K562 (cell line): ENCODE data around the gene FGF1. TPM values are rescaled to one million over a fixed set of nuclear protein-coding genes. Genes with fewer than 3 reads are reported as not detected.

Experiments used
- ATAC-seq: fragments of 200-7000 bp; cut with Tn5 transposase; 3 replicates; pipeline ENCODE4 v1.9.1; 2020; ENCODE audit warnings: moderate library complexity
- BruUV-seq: library from RNA; stranded (reverse); fragments of 400-500 nt; replicated peaks from 2 replicates; lab custom pipeline; 2021; lab: Mats Ljungman, UMichigan
- CTCF ChIA-PET: fragments of 300-600 bp; formaldehyde crosslinking; extraction: SDS; loops from one replicate; lab custom pipeline; 2021; ENCODE audit warnings: low intra/inter-chr PET ratio; lab: Yijun Ruan, JAX
- POLR2A ChIA-PET: fragments of 300-600, 350-650 bp; sonication (Branson Sonifier 250); formaldehyde crosslinking; extraction: SDS; loops from one replicate; lab custom pipeline; 2021; ENCODE audit warnings: antibody characterized with exemption, inconsistent platforms; lab: Yijun Ruan, JAX
- DNase-seq, 4 experiments: peaks; one replicate each; pipeline versions ENCODE4 v3.0.0 to v3.0.0-alpha.2; 2011 to 2018; ENCODE audit warnings: low spot score in 3 of 4, mixed read lengths in 3 of 4; ENCODE audit errors: extremely low read depth in 1 of 4
- FAIRE-seq: peaks from 2 replicates; lab custom pipeline; 2011; peaks lifted over from hg19 to GRCh38; lab: Jason Lieb, UNC
- H2AFZ ChIP-seq: 2 replicates; pipeline ENCODE4 v1.6.0; 2011; ENCODE audit warnings: low read depth, low read length, control low read depth, inconsistent platforms
- H3K27ac ChIP-seq: fragments of 200-600 bp; 3 replicates; pipeline ENCODE4 v1.8.0; 2011; ENCODE audit warnings: low read depth, mild to moderate bottlenecking, control low read depth, inconsistent platforms, low read length, moderate library complexity, mixed read lengths; ENCODE audit errors: extremely low read depth
- H3K27me3 ChIP-seq, 2 experiments: fragments of 300-600 bp in 1 of 2; 2 replicates in 1 of 2; 3 replicates in 1 of 2; pipeline versions ENCODE4 v1.6.0 to v1.8.0; 2011; ENCODE audit warnings: inconsistent platforms in 2 of 2, low read length in 2 of 2, mild to moderate bottlenecking in 1 of 2, mixed read lengths in 1 of 2, moderate library complexity in 1 of 2; ENCODE audit not compliant: control insufficient read depth in 2 of 2, insufficient read depth in 2 of 2
- H3K36me3 ChIP-seq: fragments of 300-600 bp; 3 replicates; pipeline ENCODE4 v1.8.0; 2011; ENCODE audit warnings: mild to moderate bottlenecking, low read length, inconsistent platforms; ENCODE audit not compliant: control insufficient read depth, insufficient read depth
- H3K4me1 ChIP-seq, 2 experiments: fragments of 200-600 bp in 1 of 2; replicated peaks in 1 of 2; 2 replicates in 1 of 2; 3 replicates in 1 of 2; pipeline versions ENCODE4 v1.5.1 to v1.8.0; 2011; ENCODE audit warnings: inconsistent platforms in 2 of 2, low read length in 2 of 2, mild to moderate bottlenecking in 1 of 2, mixed read lengths in 1 of 2, moderate library complexity in 1 of 2; ENCODE audit not compliant: control insufficient read depth in 2 of 2, insufficient read depth in 2 of 2
- H3K4me2 ChIP-seq: 2 replicates; pipeline ENCODE4 v1.6.1; 2011; ENCODE audit warnings: low read length, control low read depth, inconsistent platforms, mixed read lengths; ENCODE audit not compliant: insufficient read depth
- H3K4me3 ChIP-seq: fragments of 200-600 bp; sonication (generic), shearing (Covaris generic); 2 replicates; pipeline ENCODE4 v1.5.1; 2016; ENCODE audit warnings: control low read depth, inconsistent platforms
- H3K79me2 ChIP-seq: fragments of 200-600 bp; 3 replicates; pipeline ENCODE4 v1.8.0; 2011; ENCODE audit warnings: low read length, inconsistent platforms; ENCODE audit not compliant: control insufficient read depth, insufficient read depth
- H3K9ac ChIP-seq, 2 experiments: 2 replicates each; pipeline versions ENCODE4 v1.6.0 to v1.6.1; 2011; ENCODE audit warnings: low read depth in 2 of 2, low read length in 2 of 2, control low read depth in 1 of 2, inconsistent platforms in 1 of 2, mild to moderate bottlenecking in 1 of 2, mixed read lengths in 1 of 2; ENCODE audit not compliant: insufficient read depth in 1 of 2
- H3K9me1 ChIP-seq: one replicate; pipeline ENCODE4 v1.6.0; 2011; ENCODE audit warnings: inconsistent platforms, mild to moderate bottlenecking, low read length, moderate library complexity; ENCODE audit not compliant: control insufficient read depth, insufficient read depth
- H3K9me3 ChIP-seq: replicated peaks from 2 replicates; pipeline ENCODE4 v1.5.1; 2011; ENCODE audit warnings: low read depth, low read length, inconsistent platforms; ENCODE audit not compliant: control insufficient read depth, insufficient read depth
- H4K20me1 ChIP-seq: replicated peaks from 2 replicates; pipeline ENCODE4 v1.6.1; 2011; ENCODE audit warnings: low read length, inconsistent platforms, mixed read lengths; ENCODE audit not compliant: control insufficient read depth, insufficient read depth
- ASH1L ChIP-seq: fragments of 450-650 bp; IDR thresholded peaks from 2 replicates; pipeline ENCODE4 v1.6.1; 2018; ENCODE audit warnings: borderline replicate concordance, mild to moderate bottlenecking, low read depth; ENCODE audit not compliant: partially characterized antibody
- C11orf30 ChIP-seq: fragments of 450-650 bp; IDR thresholded peaks from 2 replicates; pipeline ENCODE4 v1.6.1; 2016; ENCODE audit warnings: low read depth, mild to moderate bottlenecking
- CEBPB ChIP-seq: fragments of 450-650 bp; IDR thresholded peaks from 2 replicates; pipeline ENCODE4 v1.6.1; 2016; ENCODE audit warnings: missing genetic modification characterization, missing compliant biosample characterization
- ETV5 ChIP-seq: sonication (generic); formaldehyde crosslinking; IDR thresholded peaks from 2 replicates; pipeline ENCODE4 v1.4.0; 2020; ENCODE audit warnings: low read depth, mild to moderate bottlenecking, missing genetic modification reagents
- KLF1 ChIP-seq: fragments of 450-650 bp; IDR thresholded peaks from 2 replicates; pipeline ENCODE4 v1.6.1; 2016; ENCODE audit warnings: missing genetic modification characterization, missing compliant biosample characterization
- LARP7 ChIP-seq: fragments of 450-650 bp; IDR thresholded peaks from 2 replicates; pipeline ENCODE4 v1.6.1; 2016
- MAFG ChIP-seq: fragments of 450-650 bp; conservative IDR thresholded peaks from 2 replicates; pipeline ENCODE4 v1.6.1; 2016; ENCODE audit warnings: missing genetic modification characterization, missing compliant biosample characterization
- MAFK ChIP-seq: IDR thresholded peaks from 2 replicates; pipeline ENCODE4 v1.6.1; 2011; ENCODE audit warnings: low read length, improper control_type of control experiment
- MEF2D ChIP-seq: conservative IDR thresholded peaks from 2 replicates; pipeline ENCODE4 v1.6.1; 2016; ENCODE audit warnings: low read depth, missing genetic modification characterization, missing compliant biosample characterization
- MTA2 ChIP-seq: fragments of 450-650 bp; IDR thresholded peaks from 2 replicates; pipeline ENCODE4 v1.6.1; 2016; ENCODE audit warnings: low read depth
- NFE2 ChIP-seq: IDR thresholded peaks from 2 replicates; pipeline ENCODE4 v1.6.1; 2014; ENCODE audit warnings: antibody characterized with exemption, low read depth
- NRF1 ChIP-seq, 2 experiments: fragments of 450-650 bp; IDR thresholded peaks in 1 of 2; conservative IDR thresholded peaks in 1 of 2; 2 replicates each; pipeline ENCODE4 v1.6.1; 2014; ENCODE audit warnings: mild to moderate bottlenecking in 2 of 2
- POLR2AphosphoS5 ChIP-seq: IDR thresholded peaks from 2 replicates; pipeline ENCODE4 v1.6.1; 2011; ENCODE audit warnings: mild to moderate bottlenecking, low read depth, low read length, moderate library complexity; ENCODE audit not compliant: control insufficient read depth, insufficient read depth
- SRSF3 ChIP-seq: fragments of 200-400 bp; formaldehyde crosslinking; IDR thresholded peaks from 2 replicates; pipeline ENCODE4 v1.6.1; 2016; ENCODE audit warnings: mild to moderate bottlenecking, low read length, moderate library complexity; ENCODE audit not compliant: insufficient read depth
- TCF3 ChIP-seq: sonication (generic); formaldehyde crosslinking; IDR thresholded peaks from 2 replicates; pipeline ENCODE4 v1.4.0; 2020; ENCODE audit warnings: mild to moderate bottlenecking, missing genetic modification reagents
- TRIM24 ChIP-seq, 2 experiments: fragments of 450-650 bp; IDR thresholded peaks; 2 replicates each; pipeline ENCODE4 v1.6.1; 2016
- TSHZ1 ChIP-seq: fragments of 250-450 bp; sonication (Bioruptor Pico); IDR thresholded peaks from 2 replicates; pipeline ENCODE4 v1.4.0; 2020; ENCODE audit warnings: mild to moderate bottlenecking, moderate library complexity
- ZNF561 ChIP-seq: fragments of 450-650 bp; formaldehyde crosslinking; conservative IDR thresholded peaks from 2 replicates; pipeline ENCODE4 v1.4.0; 2020; ENCODE audit warnings: mild to moderate bottlenecking, moderate library complexity
- ZNF589 ChIP-seq: fragments of 200-800 bp; sonication (Bioruptor generic); IDR thresholded peaks from 2 replicates; pipeline ENCODE4 v1.6.1; 2016; ENCODE audit warnings: low read depth, missing genetic modification characterization, missing compliant biosample characterization
- ZNF644 ChIP-seq: fragments of 200-800 bp; sonication (Bioruptor generic); IDR thresholded peaks from 2 replicates; pipeline ENCODE4 v1.6.1; 2016; ENCODE audit warnings: low read depth, missing genetic modification characterization, missing compliant biosample characterization
- ZNF695 ChIP-seq: fragments of 450-650 bp; formaldehyde crosslinking; IDR thresholded peaks from 2 replicates; pipeline ENCODE4 v1.4.0; 2020; ENCODE audit warnings: mild to moderate bottlenecking, moderate library complexity
- ZNF717 ChIP-seq: fragments of 250-450 bp; sonication (Bioruptor Pico); IDR thresholded peaks from 2 replicates; pipeline ENCODE4 v1.5.0; 2021
- WGBS: fragments of 100-300 bp; shearing (Covaris generic); methylation state at CpG from one replicate; pipeline ENCODE4 v1.1.6; 2016; ENCODE audit warnings: low coverage, mixed read lengths; ENCODE audit not compliant: insufficient coverage; ENCODE audit errors: missing lambda C conversion rate; 5-methylcytosine and 5-hydroxymethylcytosine counted together
- in situ Hi-C: fragments of 300-500 bp; cut with MboI; formaldehyde crosslinking; loops from 4 replicates; pipeline ENCODE4 v1.15.0; 2018; ENCODE audit warnings: inconsistent platforms, mixed read lengths
- intact Hi-C: fragments of 100-400 bp; cut with micrococcal nuclease; formaldehyde crosslinking; loops from 2 replicates; pipeline ENCODE4 v1.14.2; 2022
- polyA plus RNA-seq, 8 experiments: library from polyadenylated mRNA; depleted of rRNA in 4 of 8; stranded (reverse) in 5 of 8; unstranded in 3 of 8; fragments of >200 nt; fragmentation: Nextera tagmentation in 2 of 8; fragmentation: Illumina TruSeq in 1 of 8; extraction: Ambion mirVana in 2 of 8; extraction: Trizol in 1 of 8; gene quantifications; 2 replicates each; pipeline versions ENCODE4 v1.2.1 to v1.2.3, GENCODE V29; 2011 to 2014; ENCODE audit warnings: inconsistent platforms in 1 of 8, missing spikeins in 1 of 8
- total RNA-seq, 7 experiments: library from RNA; depleted of rRNA in 6 of 7; stranded (reverse); fragments of >200 nt in 6 of 7; fragmentation: Illumina TruSeq in 2 of 7; extraction: Trizol in 2 of 7; gene quantifications; 2 replicates each; pipeline versions ENCODE4 v1.2.1 to v1.2.3, GENCODE V29; 2011 to 2021; ENCODE audit warnings: low replicate concordance in 1 of 7

The FGF1 gene
- total and polyA plus RNA-seq, 9 of the 15 experiments (the other 6 are each of a cell fraction or from before 2014, with no cell fraction given) = not detected

GRCh38 chr5:142726188-142726731 lies 40.4 kb upstream of the FGF1 start:
- intact Hi-C loops (no loop called here), in situ Hi-C loops (no loop called here)
- DNase-seq = no peak
- Histone ChIP-seq H3K9ac (no peak overlapping the region), H3K79me2 (no peaks in the 10 kb centered on the region), H3K4me2 (no peak overlapping the region), H3K9me3 (no peaks in the 10 kb centered on the region), H3K27me3 (peaks cover 0 to 22% of the 10 kb centered on the region in 2 experiments; a peak in 3 of 5 replicates), H3K4me3 (no peak overlapping the region), H3K36me3 (no peaks in the 10 kb centered on the region), H3K9me1 (no peaks in the 10 kb centered on the region), H2AFZ (no peak overlapping the region), H4K20me1 (no peaks in the 10 kb centered on the region), H3K27ac (no peak overlapping the region), H3K4me1 (no peaks in the 10 kb centered on the region; a peak in 1 of 5 replicates)
- no peak for FAIRE-seq
- 32% methylated on average over 2 of the region's 2 CpGs for WGBS
- ATAC-seq = no peak
- BruUV-seq = no TSS peak
- ChIA-PET CTCF (interaction anchor here (0.7 kb wide), 1 partner anchor 240 kb away, joined by 3 read pairs; no protein-coding TSS in a partner anchor), POLR2A (interaction anchor here (1.5 kb wide), 1 partner anchor 10 kb away, joined by 3 read pairs; no protein-coding TSS in a partner anchor)
- TF ChIP-seq ZNF561 (CRISPR knock-in tag) (no peak), KLF1 (tag) (no peak), C11orf30 (peak; percentile 26; the same call in 1 of the 2 replicates), MEF2D (tag) (no peak), ASH1L (no peak), MAFG (tag) (peak; percentile 60), ZNF717 (CRISPR knock-in tag) (no peak), TSHZ1 (CRISPR knock-in tag) (no peak), POLR2AphosphoS5 (no peak), LARP7 (no peak), TRIM24 (IDR thresholded peaks at IDR 0.05) (peak; percentile 90 to 95; a peak in 3 of 4 replicates), CEBPB (tag) (peak; percentile 31; the same call in 1 of the 2 replicates), NFE2 (peak; percentile 72), MTA2 (no peak), TCF3 (CRISPR knock-in tag) (no peak), MAFK (peak; percentile 20; the same call in 1 of the 2 replicates), NRF1 (conservative IDR thresholded peaks at IDR 0.05 in 1 of 2, IDR thresholded peaks at IDR 0.05 in 1 of 2) (no peak), SRSF3 (no peak), ETV5 (no peak), ZNF589 (CRISPR knock-in tag) (0 out of 2 replicates have a peak, but pooled peaks have one; percentile 65), ZNF695 (CRISPR knock-in tag) (no peak), ZNF644 (tag) (peak; percentile 45; the same call in 1 of the 2 replicates)
